HepG2 (cell line): Measurements from ENCODE around the gene CPM. TPM values are rescaled to one million over a fixed set of nuclear protein-coding genes. Genes with fewer than 3 reads are reported as not detected.
A peak's percentile ranks its signal among the peaks of the same experiment; 100 is the strongest.

Source experiments
- ATAC-seq: fragments of 200-7000 bp; cut with Tn5 transposase; 3 replicates; pipeline ENCODE4 v1.9.1; 2020; ENCODE audit warnings: mild to moderate bottlenecking, moderate library complexity
- BruUV-seq: library from RNA; stranded (reverse); fragments of 400-500 nt; replicated peaks from 2 replicates; lab custom pipeline; 2021; lab: Mats Ljungman, UMichigan
- CTCF ChIA-PET: fragments of 300-600 bp; formaldehyde crosslinking; extraction: SDS; loops from one replicate; lab custom pipeline; 2021; ENCODE audit warnings: low total read pairs, inconsistent platforms, low intra/inter-chr PET ratio; lab: Yijun Ruan, JAX
- POLR2A ChIA-PET: fragments of 350-600 bp; sonication (Branson Sonifier 250); formaldehyde crosslinking; loops from one replicate; lab custom pipeline; 2020; ENCODE audit warnings: antibody characterized with exemption, inconsistent platforms; lab: Yijun Ruan, JAX
- DNase-seq: peaks from one replicate; pipeline ENCODE4 v3.0.0-alpha.2; 2015; ENCODE audit warnings: low spot score
- FAIRE-seq: peaks from 3 replicates; lab custom pipeline; 2011; peaks lifted over from hg19 to GRCh38; lab: Jason Lieb, UNC
- H2AFZ ChIP-seq: one replicate; pipeline ENCODE4 v1.6.1; 2011; ENCODE audit warnings: low read length, inconsistent platforms
- H3K27ac ChIP-seq: fragments of 300-600 bp; 3 replicates; pipeline ENCODE4 v1.8.0; 2011; ENCODE audit warnings: mixed run types, mild to moderate bottlenecking, mixed read lengths, low read length, inconsistent platforms; ENCODE audit not compliant: insufficient read depth; ENCODE audit errors: extremely low read length
- H3K27me3 ChIP-seq, 2 experiments: fragments of 200-600 bp in 1 of 2; 2 replicates in 1 of 2; 3 replicates in 1 of 2; pipeline versions ENCODE4 v1.6.0 to v1.8.0; 2011; ENCODE audit warnings: low read length in 2 of 2, mild to moderate bottlenecking in 2 of 2, moderate library complexity in 2 of 2, inconsistent platforms in 1 of 2; ENCODE audit not compliant: insufficient read depth in 2 of 2, control insufficient read depth in 1 of 2
- H3K36me3 ChIP-seq, 2 experiments: fragments of 200-600 bp in 1 of 2; replicated peaks in 1 of 2; 2 replicates in 1 of 2; 3 replicates in 1 of 2; pipeline versions ENCODE4 v1.5.1 to v1.8.0; 2011; ENCODE audit warnings: low read length in 2 of 2, inconsistent platforms in 1 of 2; ENCODE audit not compliant: insufficient read depth in 2 of 2, control insufficient read depth in 1 of 2
- H3K4me1 ChIP-seq: 2 replicates; pipeline ENCODE4 v1.5.1; 2012; ENCODE audit warnings: low read length, inconsistent platforms; ENCODE audit not compliant: insufficient read depth
- H3K4me2 ChIP-seq: 2 replicates; pipeline ENCODE4 v1.6.0; 2011; ENCODE audit warnings: low read depth, low read length, inconsistent platforms
- H3K4me3 ChIP-seq, 3 experiments: fragments of 200-600 bp in 1 of 3; sonication (generic), shearing (Covaris generic) in 1 of 3; replicated peaks in 1 of 3; 2 replicates each; pipeline ENCODE4 v1.5.1; 2011 to 2016; ENCODE audit warnings: low read length in 3 of 3, inconsistent platforms in 2 of 3, low read depth in 2 of 3, mild to moderate bottlenecking in 2 of 3, control low read depth in 1 of 3, mixed read lengths in 1 of 3; ENCODE audit not compliant: insufficient read depth in 1 of 3
- H3K79me2 ChIP-seq: one replicate; pipeline ENCODE4 v1.6.1; 2011; ENCODE audit warnings: low read length, inconsistent platforms; ENCODE audit not compliant: insufficient read depth
- H3K9ac ChIP-seq: 2 replicates; pipeline ENCODE4 v1.6.0; 2011; ENCODE audit warnings: mild to moderate bottlenecking, low read depth, low read length, inconsistent platforms; ENCODE audit not compliant: insufficient read depth
- H3K9me3 ChIP-seq: 2 replicates; pipeline ENCODE4 v1.5.1; 2012; ENCODE audit warnings: mild to moderate bottlenecking, low read length
- H4K20me1 ChIP-seq: 2 replicates; pipeline ENCODE4 v1.6.0; 2011; ENCODE audit warnings: inconsistent platforms, mild to moderate bottlenecking, low read length, moderate library complexity; ENCODE audit not compliant: insufficient read depth
- ATM ChIP-seq: fragments of 450-650 bp; IDR thresholded peaks from 2 replicates; pipeline ENCODE4 v1.7.1; 2017; ENCODE audit warnings: mild to moderate bottlenecking, borderline replicate concordance
- ELF3 ChIP-seq: IDR thresholded peaks from 2 replicates; pipeline ENCODE4 v1.6.1; 2016; ENCODE audit warnings: missing genetic modification reagents, missing compliant biosample characterization
- FOXO1 ChIP-seq: sonication (generic); formaldehyde crosslinking; IDR thresholded peaks from 2 replicates; pipeline ENCODE4 v1.4.0; 2020; ENCODE audit warnings: missing genetic modification reagents
- GPBP1L1 ChIP-seq: sonication (generic); formaldehyde crosslinking; IDR thresholded peaks from 2 replicates; pipeline ENCODE4 v1.5.0; 2020; ENCODE audit warnings: mild to moderate bottlenecking, missing genetic modification reagents
- HMG20A ChIP-seq: IDR thresholded peaks from 2 replicates; pipeline ENCODE4 v1.6.1; 2016; ENCODE audit warnings: borderline replicate concordance
- MLLT10 ChIP-seq: sonication (generic); formaldehyde crosslinking; IDR thresholded peaks from 2 replicates; pipeline ENCODE4 v1.4.0; 2020; ENCODE audit warnings: missing genetic modification reagents
- RARA ChIP-seq: IDR thresholded peaks from 2 replicates; pipeline ENCODE4 v1.6.1; 2016; ENCODE audit warnings: missing genetic modification reagents, missing compliant biosample characterization
- RFX5 ChIP-seq: IDR thresholded peaks from 2 replicates; pipeline ENCODE4 v1.6.1; 2011; ENCODE audit warnings: low read depth, low read length, improper control_type of control experiment
- SAP130 ChIP-seq: IDR thresholded peaks from 2 replicates; pipeline ENCODE4 v1.6.1; 2016; ENCODE audit warnings: low read depth
- SNAI1 ChIP-seq: sonication (generic); formaldehyde crosslinking; IDR thresholded peaks from 2 replicates; pipeline ENCODE4 v1.5.0; 2020; ENCODE audit warnings: mild to moderate bottlenecking, missing genetic modification reagents, borderline replicate concordance
- ZBTB3 ChIP-seq: sonication (generic); formaldehyde crosslinking; IDR thresholded peaks from 2 replicates; pipeline ENCODE4 v1.4.0; 2020; ENCODE audit warnings: low read depth, mild to moderate bottlenecking, moderate library complexity, missing genetic modification reagents, borderline replicate concordance
- ZFYVE20 ChIP-seq: sonication (generic); formaldehyde crosslinking; IDR thresholded peaks from 2 replicates; pipeline ENCODE4 v1.8.0; 2023; ENCODE audit warnings: low read depth, mild to moderate bottlenecking, moderate library complexity, missing genetic modification reagents, borderline replicate concordance
- ZMYM4 ChIP-seq: sonication (generic); formaldehyde crosslinking; IDR thresholded peaks from 2 replicates; pipeline ENCODE4 v1.8.1; 2023; ENCODE audit warnings: mild to moderate bottlenecking, missing genetic modification reagents
- ZNF703 ChIP-seq: sonication (generic); formaldehyde crosslinking; IDR thresholded peaks from 2 replicates; pipeline ENCODE4 v1.5.1; 2020; ENCODE audit warnings: missing genetic modification reagents, mild to moderate bottlenecking, moderate library complexity, borderline replicate concordance
- ZNF724P ChIP-seq: sonication (generic); formaldehyde crosslinking; IDR thresholded peaks from 2 replicates; pipeline ENCODE4 v1.8.0; 2022; ENCODE audit warnings: missing genetic modification reagents, borderline replicate concordance
- ZNF879 ChIP-seq: sonication (generic); formaldehyde crosslinking; IDR thresholded peaks from 2 replicates; pipeline ENCODE4 v1.8.1; 2023; ENCODE audit warnings: missing genetic modification reagents
- ZZZ3 ChIP-seq: sonication (generic); formaldehyde crosslinking; IDR thresholded peaks from 2 replicates; pipeline ENCODE4 v1.4.0; 2020; ENCODE audit warnings: missing genetic modification reagents, mild to moderate bottlenecking, borderline replicate concordance
- WGBS: methylation state at CpG from one replicate; pipeline ENCODE4 v1.1.6; 2017; ENCODE audit warnings: low lambda C conversion rate; 5-methylcytosine and 5-hydroxymethylcytosine counted together
- in situ Hi-C: cut with HindIII; loops from 2 replicates; pipeline ENCODE4 v1.10.0; 2017; ENCODE audit warnings: low pct_unique_long_range_greater_than_20kb; ENCODE audit not compliant: extremely low pct_ligation_motif_present
- intact Hi-C: fragments of 100-400 bp; cut with micrococcal nuclease; formaldehyde crosslinking; loops from one replicate; pipeline ENCODE4 v1.10.0; 2022; ENCODE audit not compliant: unreplicated experiment
- polyA plus RNA-seq, 8 experiments: library from polyadenylated mRNA; depleted of rRNA in 3 of 8; stranded (reverse) in 7 of 8; unstranded in 1 of 8; fragments of >200 nt; fragmentation: Illumina TruSeq in 4 of 8; extraction: Trizol in 4 of 8; gene quantifications; 2 replicates each; pipeline versions ENCODE4 v1.2.1 to v1.2.3, GENCODE V29; 2011 to 2016; ENCODE audit warnings: low read depth in 4 of 8, missing spikeins in 1 of 8, mixed read lengths in 1 of 8; ENCODE audit not compliant: insufficient read depth in 1 of 8
- total RNA-seq, 5 experiments: library from RNA; depleted of rRNA; stranded (reverse); fragments of >200 nt; fragmentation: Illumina TruSeq; extraction: Trizol; gene quantifications; 2 replicates each; pipeline ENCODE4 v1.2.3, GENCODE V29; 2016; ENCODE audit warnings: low read depth in 1 of 5
- TF ChIP-seq, protein P1 (sequence below): IDR thresholded peaks from 2 replicates; pipeline ENCODE4 v1.4.0; 2020; ENCODE audit warnings: mild to moderate bottlenecking, missing genetic modification reagents
- TF ChIP-seq, protein P2 (sequence below): IDR thresholded peaks from 2 replicates; pipeline ENCODE4 v1.6.1; 2012; ENCODE audit warnings: low read depth, low read length, improper control_type of control experiment

Gene CPM
- total and polyA plus RNA-seq, 2 of the 13 experiments (the other 11 are each of a cell fraction or from before 2014, with no cell fraction given): not detected

DNA sequence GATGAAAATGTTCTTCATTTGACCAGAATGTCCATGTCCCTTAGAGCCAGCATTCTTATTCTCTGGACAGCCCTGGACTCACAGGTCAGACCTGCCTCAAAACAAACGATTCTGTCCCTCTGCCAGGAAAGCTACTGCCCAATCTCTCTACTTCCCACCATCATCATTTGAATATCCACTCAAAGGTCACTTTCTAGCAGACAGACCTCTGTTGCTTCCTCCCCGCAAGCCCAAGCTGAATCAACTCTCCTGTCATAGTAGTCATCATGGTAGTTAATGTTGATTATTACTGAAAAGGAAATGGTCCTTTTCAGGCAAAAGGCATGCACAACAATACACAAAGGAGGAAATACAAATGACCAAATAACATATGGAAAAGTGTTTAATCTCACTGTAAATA lies 39.6 kb upstream of the CPM start:
- H3K79me2 ChIP-seq: no peaks in the 10 kb centered on the region
- H4K20me1 ChIP-seq: no peaks in the 10 kb centered on the region
- no peaks in the 10 kb centered on the region for H3K36me3 ChIP-seq
- H3K4me1 ChIP-seq: peaks cover 24% of the 10 kb centered on the region
- H3K27me3 ChIP-seq: no peaks in the 10 kb centered on the region
- ChIA-PET POLR2A (no interaction called here), CTCF (no interaction called here)
- FAIRE-seq (no peak), ATAC-seq (peak; percentile 98), DNase-seq (peak; percentile 63)
- 0% methylated on average over 2 of the region's 2 CpGs for whole genome bisulfite sequencing
- in situ Hi-C loops: no loop called here
- no peak overlapping the region for H3K4me2 ChIP-seq
- no peak overlapping the region for H3K4me3 ChIP-seq
- H3K27ac ChIP-seq: no peak overlapping the region
- no TSS peak for BruUV-seq
- intact Hi-C loops: no loop called here
- no peak overlapping the region for H2AFZ ChIP-seq
- no peak overlapping the region for H3K9ac ChIP-seq
- no peaks in the 10 kb centered on the region for H3K9me3 ChIP-seq
- TF ChIP-seq, protein P1, sequence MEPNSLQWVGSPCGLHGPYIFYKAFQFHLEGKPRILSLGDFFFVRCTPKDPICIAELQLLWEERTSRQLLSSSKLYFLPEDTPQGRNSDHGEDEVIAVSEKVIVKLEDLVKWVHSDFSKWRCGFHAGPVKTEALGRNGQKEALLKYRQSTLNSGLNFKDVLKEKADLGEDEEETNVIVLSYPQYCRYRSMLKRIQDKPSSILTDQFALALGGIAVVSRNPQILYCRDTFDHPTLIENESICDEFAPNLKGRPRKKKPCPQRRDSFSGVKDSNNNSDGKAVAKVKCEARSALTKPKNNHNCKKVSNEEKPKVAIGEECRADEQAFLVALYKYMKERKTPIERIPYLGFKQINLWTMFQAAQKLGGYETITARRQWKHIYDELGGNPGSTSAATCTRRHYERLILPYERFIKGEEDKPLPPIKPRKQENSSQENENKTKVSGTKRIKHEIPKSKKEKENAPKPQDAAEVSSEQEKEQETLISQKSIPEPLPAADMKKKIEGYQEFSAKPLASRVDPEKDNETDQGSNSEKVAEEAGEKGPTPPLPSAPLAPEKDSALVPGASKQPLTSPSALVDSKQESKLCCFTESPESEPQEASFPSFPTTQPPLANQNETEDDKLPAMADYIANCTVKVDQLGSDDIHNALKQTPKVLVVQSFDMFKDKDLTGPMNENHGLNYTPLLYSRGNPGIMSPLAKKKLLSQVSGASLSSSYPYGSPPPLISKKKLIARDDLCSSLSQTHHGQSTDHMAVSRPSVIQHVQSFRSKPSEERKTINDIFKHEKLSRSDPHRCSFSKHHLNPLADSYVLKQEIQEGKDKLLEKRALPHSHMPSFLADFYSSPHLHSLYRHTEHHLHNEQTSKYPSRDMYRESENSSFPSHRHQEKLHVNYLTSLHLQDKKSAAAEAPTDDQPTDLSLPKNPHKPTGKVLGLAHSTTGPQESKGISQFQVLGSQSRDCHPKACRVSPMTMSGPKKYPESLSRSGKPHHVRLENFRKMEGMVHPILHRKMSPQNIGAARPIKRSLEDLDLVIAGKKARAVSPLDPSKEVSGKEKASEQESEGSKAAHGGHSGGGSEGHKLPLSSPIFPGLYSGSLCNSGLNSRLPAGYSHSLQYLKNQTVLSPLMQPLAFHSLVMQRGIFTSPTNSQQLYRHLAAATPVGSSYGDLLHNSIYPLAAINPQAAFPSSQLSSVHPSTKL (CRISPR knock-in tag): peak; percentile 24; the same call in 1 of the 2 replicates
- no peak for TF ChIP-seq ZNF724P (CRISPR knock-in tag)
- no peak for TF ChIP-seq ZFYVE20 (CRISPR knock-in tag)
- peak; percentile 18; the same call in 1 of the 2 replicates for TF ChIP-seq RARA (CRISPR knock-in tag)
- 0 out of 2 replicates have a peak, but pooled peaks have one; percentile 24 for TF ChIP-seq SAP130 (CRISPR knock-in tag)
- no peak for TF ChIP-seq ZMYM4 (CRISPR knock-in tag)
- TF ChIP-seq ELF3: peak; percentile 43
- no peak for TF ChIP-seq ZNF703
- TF ChIP-seq GPBP1L1 (CRISPR knock-in tag): no peak
- TF ChIP-seq ATM: no peak
- TF ChIP-seq RFX5: no peak
- no peak for TF ChIP-seq HMG20A (CRISPR knock-in tag)
- no peak for TF ChIP-seq ZZZ3 (CRISPR knock-in tag)
- TF ChIP-seq MLLT10: no peak
- no peak for TF ChIP-seq SNAI1 (CRISPR knock-in tag)
- TF ChIP-seq ZNF879 (CRISPR knock-in tag): no peak
- TF ChIP-seq FOXO1: no peak
- TF ChIP-seq ZBTB3 (CRISPR knock-in tag): no peak
- TF ChIP-seq, protein P2, sequence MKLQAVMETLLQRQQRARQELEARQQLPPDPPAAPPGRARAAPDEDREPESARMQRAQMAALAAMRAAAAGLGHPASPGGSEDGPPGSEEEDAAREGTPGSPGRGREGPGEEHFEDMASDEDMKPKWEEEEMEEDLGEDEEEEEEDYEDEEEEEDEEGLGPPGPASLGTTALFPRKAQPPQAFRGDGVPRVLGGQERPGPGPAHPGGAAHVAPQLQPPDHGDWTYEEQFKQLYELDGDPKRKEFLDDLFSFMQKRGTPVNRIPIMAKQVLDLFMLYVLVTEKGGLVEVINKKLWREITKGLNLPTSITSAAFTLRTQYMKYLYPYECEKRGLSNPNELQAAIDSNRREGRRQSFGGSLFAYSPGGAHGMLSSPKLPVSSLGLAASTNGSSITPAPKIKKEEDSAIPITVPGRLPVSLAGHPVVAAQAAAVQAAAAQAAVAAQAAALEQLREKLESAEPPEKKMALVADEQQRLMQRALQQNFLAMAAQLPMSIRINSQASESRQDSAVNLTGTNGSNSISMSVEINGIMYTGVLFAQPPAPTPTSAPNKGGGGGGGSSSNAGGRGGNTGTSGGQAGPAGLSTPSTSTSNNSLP: 0 out of 2 replicates have a peak, but pooled peaks have one; percentile 41
